ENCODE measurements around the gene HYAL3. TPM values are rescaled to one million over a fixed set of nuclear protein-coding genes. Genes with fewer than 3 reads are reported as not detected.

HYAL3 gene
- total RNA-seq, 1 donor from 2014 or later, result 8.1 TPM

DNA sequence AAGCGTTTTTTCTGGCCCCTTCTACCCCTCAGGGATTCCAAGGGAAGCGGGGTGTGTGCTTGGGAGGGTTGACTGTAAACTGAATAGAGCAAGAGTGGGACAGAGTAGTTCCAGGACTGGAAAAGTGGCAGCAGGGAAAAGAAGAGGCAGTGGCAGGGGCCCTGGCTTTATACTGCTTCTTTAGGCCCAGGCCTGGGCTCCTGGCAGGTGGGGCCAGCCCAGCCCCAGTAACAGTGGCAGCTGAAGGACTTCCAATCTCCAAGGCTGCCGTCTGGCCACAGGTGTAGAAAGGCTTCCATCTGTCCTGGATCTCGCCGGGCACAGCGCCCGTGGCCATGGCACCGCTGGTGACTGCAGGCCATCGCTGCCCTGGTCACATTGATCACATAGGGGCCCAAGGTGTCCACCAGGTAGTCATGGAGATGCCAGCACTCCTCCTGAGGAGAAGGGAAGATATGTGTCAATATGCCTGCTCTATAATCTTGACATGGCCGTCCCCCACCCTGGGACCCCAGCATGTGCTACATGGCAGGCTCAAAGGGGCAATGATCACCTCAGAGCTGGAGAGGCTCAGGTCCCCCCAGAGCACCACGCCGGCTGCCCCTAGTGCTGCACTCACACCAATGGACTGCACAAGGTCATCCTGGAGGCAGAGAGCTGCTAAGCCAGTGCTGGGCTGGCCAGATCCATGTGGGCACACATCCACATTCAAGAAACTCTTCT, 6.0 kb downstream of the HYAL3 start:
- H3K27me3 ChIP-seq, result no peaks in the 10 kb centered on the region
- peak overlapping the region; percentile 68 for H3K27ac ChIP-seq
- TF ChIP-seq POLR2AphosphoS5 (IDR thresholded peaks at IDR 0.05; ENCODE audit: insufficient read depth in 1 of 2, low read depth in 1 of 2) (no peak), POLR2A (IDR thresholded peaks at IDR 0.05) (no peak), CTCF (IDR thresholded peaks at IDR 0.05) (no peak)
- H3K4me1 ChIP-seq, result peaks cover 37% of the 10 kb centered on the region
- H3K9me3 ChIP-seq, result no peaks in the 10 kb centered on the region
- intact Hi-C loops (cut with DNase I), result no loop called here
- peak overlapping the region in 1 of 2 donors; percentile 84 for H3K4me3 ChIP-seq
- peaks cover 0 to 27% of the 10 kb centered on the region in 2 donors for H3K36me3 ChIP-seq
- DNase-seq (ENCODE audit: extremely low spot score in 2 of 2), result no peak

DNA sequence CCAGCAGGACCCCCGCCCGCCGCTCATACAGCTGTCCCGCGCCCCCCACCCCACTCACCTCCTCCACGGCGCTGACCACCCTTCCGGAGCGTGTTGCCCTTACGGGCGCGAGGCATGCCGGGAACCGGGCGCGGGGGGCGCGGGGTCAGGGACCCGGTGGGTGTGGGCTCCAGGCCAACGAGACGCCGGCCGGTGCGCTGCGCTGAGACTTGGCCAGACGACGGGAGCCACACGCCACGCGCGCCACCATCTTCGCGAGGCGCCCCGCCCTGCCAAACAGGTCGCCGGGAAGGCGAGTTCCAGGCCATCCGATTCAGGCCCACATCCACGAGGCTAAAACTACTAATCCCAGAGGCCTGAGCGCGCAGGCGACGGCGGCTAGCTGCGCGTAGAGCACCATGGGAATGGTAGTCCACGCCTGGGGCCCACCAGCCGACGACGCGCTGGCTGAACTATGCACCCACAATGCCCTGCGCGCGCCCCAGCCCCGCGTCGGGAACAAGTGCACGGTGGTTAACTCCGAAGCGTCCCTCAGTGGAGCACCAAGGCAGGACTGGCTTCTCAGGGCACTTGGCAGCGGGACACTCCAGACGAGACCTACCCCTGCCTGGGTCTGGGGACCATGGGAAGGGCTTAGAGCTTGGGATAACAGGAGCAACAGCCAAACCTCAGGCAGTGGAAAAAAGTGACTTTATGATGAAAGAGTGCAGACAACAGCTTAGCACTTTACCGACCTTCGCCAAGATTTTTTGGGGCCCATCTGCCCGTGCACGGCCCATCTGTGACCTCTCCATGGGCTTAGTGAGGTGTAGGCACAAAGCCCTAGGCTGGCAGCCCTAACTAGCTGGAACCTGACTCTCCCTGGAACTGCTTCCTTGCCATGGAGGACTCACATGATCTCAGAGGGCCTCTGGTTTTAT, 6.8 kb downstream of the HYAL3 start, which contains the start of gene IFRD2:
TSS of gene IFRD2 (minus strand) at position 271 of the 920 bp plus-strand sequence. CDS start at position 116, 155 bp downstream.
- intact Hi-C loops (cut with DNase I), result no loop called here
- Histone ChIP-seq H3K36me3 (peaks cover 0 to 34% of the 10 kb centered on the region in 2 donors), H3K9me3 (no peaks in the 10 kb centered on the region), H3K27ac (peak within 1 kb of the TSS; percentile 68), H3K4me1 (peaks cover 29% of the 10 kb centered on the region), H3K27me3 (no peaks in the 10 kb centered on the region), H3K4me3 (peak within 1 kb of the TSS; percentile 77 to 84)
- TF ChIP-seq POLR2A (IDR thresholded peaks at IDR 0.05) (peak in 1 of 2 donors; percentile 41), POLR2AphosphoS5 (IDR thresholded peaks at IDR 0.05; ENCODE audit: insufficient read depth in 1 of 2, low read depth in 1 of 2) (peak; percentile 83 to 99), CTCF (IDR thresholded peaks at IDR 0.05) (peak in 1 of 3 experiments; percentile 14)
- DNase-seq (ENCODE audit: extremely low spot score in 2 of 2), result peak in 1 of 2 donors; percentile 98

GRCh38 chr3:50290161-50290641, 9.0 kb downstream of the HYAL3 start:
- Histone ChIP-seq H3K27ac (no peak overlapping the region), H3K4me1 (peaks cover 27% of the 10 kb centered on the region), H3K27me3 (no peaks in the 10 kb centered on the region), H3K9me3 (no peaks in the 10 kb centered on the region), H3K4me3 (no peak overlapping the region), H3K36me3 (peaks cover 0 to 41% of the 10 kb centered on the region in 2 donors)
- DNase-seq (ENCODE audit: extremely low spot score in 2 of 2), result no peak
- TF ChIP-seq CTCF (IDR thresholded peaks at IDR 0.05), result no peak
- TF ChIP-seq POLR2AphosphoS5 (IDR thresholded peaks at IDR 0.05; ENCODE audit: insufficient read depth in 1 of 2, low read depth in 1 of 2), result no peak
- TF ChIP-seq POLR2A (IDR thresholded peaks at IDR 0.05), result no peak
- intact Hi-C loops (cut with DNase I), result no loop called here

GRCh38 chr3:50289130-50289529, 10.1 kb downstream of the HYAL3 start:
- Histone ChIP-seq H3K4me1 (peaks cover 27% of the 10 kb centered on the region), H3K4me3 (no peak overlapping the region), H3K27me3 (no peaks in the 10 kb centered on the region), H3K9me3 (no peaks in the 10 kb centered on the region), H3K27ac (no peak overlapping the region), H3K36me3 (peaks cover 0 to 41% of the 10 kb centered on the region in 2 donors)
- TF ChIP-seq POLR2AphosphoS5 (IDR thresholded peaks at IDR 0.05; ENCODE audit: insufficient read depth in 1 of 2, low read depth in 1 of 2) (no peak), CTCF (IDR thresholded peaks at IDR 0.05) (no peak), POLR2A (IDR thresholded peaks at IDR 0.05) (no peak)
- intact Hi-C loops (cut with DNase I), result no loop called here
- no peak for DNase-seq (ENCODE audit: extremely low spot score in 2 of 2)

All from vagina (tissue), 2 donors.